GM19395 (cell line): ENCODE results near the gene NAP1L3.

ENCODE experiments used
- ATAC-seq: cut with Tn5 transposase; IDR thresholded peaks from one replicate; pipeline ENCODE4 v1.9.1; 2021; ENCODE audit warnings: mild to moderate bottlenecking, moderate library complexity; ENCODE audit not compliant: unreplicated experiment

The NAP1L3 gene, protein sequence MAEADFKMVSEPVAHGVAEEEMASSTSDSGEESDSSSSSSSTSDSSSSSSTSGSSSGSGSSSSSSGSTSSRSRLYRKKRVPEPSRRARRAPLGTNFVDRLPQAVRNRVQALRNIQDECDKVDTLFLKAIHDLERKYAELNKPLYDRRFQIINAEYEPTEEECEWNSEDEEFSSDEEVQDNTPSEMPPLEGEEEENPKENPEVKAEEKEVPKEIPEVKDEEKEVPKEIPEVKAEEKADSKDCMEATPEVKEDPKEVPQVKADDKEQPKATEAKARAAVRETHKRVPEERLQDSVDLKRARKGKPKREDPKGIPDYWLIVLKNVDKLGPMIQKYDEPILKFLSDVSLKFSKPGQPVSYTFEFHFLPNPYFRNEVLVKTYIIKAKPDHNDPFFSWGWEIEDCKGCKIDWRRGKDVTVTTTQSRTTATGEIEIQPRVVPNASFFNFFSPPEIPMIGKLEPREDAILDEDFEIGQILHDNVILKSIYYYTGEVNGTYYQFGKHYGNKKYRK

GRCh38 chrX:93673056-93673868 lies at the start of gene NAP1L3:
NAP1L3 (minus strand) TSS chrX:93673578; CDS start chrX:93673304, 274 bp downstream.
- peak; percentile 67 for ATAC-seq

DNA sequence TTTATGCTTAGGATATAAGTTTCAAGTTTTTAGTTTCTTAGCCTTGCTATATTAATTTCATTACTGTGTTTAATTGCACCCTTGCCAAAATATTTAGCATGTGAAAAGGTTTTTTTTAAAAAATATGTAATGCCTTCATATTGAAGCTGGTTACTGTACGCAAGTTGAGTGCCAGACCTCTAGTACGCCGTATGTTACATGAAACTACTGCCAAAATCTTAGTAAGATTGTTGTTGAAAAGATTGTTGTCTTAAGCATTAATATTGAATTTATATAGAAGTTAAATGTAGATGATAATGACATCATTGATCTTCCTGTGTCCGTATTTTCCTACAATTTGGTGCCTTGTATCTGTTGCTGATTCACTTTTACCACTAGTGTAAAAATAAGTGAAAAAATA lies 37.7 kb upstream of the NAP1L3 start:
- ATAC-seq, result no peak

DNA sequence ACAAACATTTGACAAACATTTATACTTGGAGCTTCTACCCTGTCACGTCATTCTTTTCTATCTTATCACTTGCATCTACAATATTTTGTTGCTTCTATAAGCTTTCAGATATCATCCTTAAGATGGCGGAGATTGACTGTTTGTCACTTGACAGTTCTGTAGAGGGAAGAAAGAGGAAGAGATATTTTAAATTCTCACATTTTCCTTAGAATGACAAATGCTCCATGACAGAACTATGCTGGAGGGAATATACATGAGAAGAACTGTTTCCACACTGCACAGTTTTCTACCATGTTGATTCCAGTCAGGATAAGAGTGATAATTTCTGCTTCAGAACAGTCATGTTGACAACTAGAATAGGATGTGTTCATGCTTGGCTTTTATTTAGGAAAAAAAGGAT lies 30.3 kb upstream of the NAP1L3 start:
- no peak for ATAC-seq

- no peak for ATAC-seq
Measured at GRCh38 chrX:93695981-93696380, 22.6 kb upstream of the NAP1L3 start.

- ATAC-seq, result peak; percentile 23
Measured at GRCh38 chrX:93673869-93674271, 492 bp upstream of the NAP1L3 start, which contains the start of gene FAM133A. FAM133A (plus strand) TSS chrX:93674206; CDS start chrX:93709420, 35,214 bp downstream.

DNA sequence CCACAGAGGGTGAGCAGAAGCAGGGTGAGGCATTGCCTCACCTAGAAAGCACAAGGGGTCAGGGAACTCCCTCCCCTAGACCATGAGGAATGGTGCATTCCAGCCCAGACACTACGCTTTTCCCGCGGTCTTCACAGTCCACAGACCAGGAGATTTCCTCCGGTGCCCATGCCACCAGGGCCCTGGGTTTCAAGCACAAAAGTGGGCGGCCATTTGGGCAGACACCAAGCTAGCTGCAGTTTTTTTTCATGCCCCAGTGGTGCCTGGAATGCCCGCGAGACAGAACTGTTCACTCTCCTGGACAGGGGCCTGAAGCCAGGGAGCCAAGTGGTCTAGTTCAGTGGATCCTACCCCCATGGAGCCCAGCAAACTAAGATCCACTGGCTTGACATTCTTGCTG lies 12.8 kb downstream of the NAP1L3 start:
- ATAC-seq, result no peak

DNA sequence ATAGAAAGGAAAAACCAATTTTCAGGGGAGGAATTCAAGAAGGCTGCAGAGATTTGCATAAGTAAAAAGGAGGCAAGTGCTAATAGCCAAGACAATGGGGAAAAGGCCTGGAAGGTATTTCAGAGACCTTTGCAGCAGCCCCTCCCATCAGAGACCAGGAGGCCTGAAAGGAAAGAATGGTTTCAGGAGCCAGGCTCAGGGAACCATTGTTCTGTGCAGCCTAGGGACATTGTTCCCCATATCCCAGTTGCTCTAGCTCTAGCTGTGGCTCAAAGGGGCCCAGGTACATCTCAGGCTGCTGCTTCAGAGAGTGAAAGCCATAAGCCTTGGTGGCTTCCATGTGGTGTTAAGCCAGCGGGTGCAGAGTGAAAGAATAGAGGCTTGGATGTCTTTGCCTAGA lies 24.0 kb downstream of the NAP1L3 start:
- ATAC-seq, result no peak

DNA sequence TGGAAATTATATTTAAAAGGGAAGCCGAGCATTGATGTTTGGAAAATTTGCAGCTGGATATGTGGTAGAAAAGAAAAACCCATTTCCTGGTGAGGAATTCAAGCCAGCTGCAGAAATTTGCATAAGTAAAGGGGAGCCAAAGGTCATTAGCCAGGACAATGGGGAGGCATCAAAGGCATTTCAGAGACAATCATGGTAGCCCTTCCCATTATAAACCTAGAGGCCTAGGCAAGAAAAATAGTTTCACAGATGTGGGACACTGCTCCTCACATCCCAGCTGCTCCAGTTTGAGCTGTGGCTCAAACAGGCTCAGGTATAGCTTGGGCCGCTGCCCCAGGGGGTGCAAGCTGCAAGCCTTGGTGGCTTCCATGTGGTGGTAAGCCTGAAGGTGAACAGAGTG lies 35.8 kb downstream of the NAP1L3 start:
- no peak for ATAC-seq
